MM.1S (cell line): ENCODE data around the gene RAB11FIP5.
"Not testable (repeated sequence)": the region's sequence is repeated elsewhere in the genome, so short reads cannot be mapped to it uniquely, and the experiment has no call there.

Source experiments
- DNase-seq: peaks from one replicate; pipeline ENCODE4 v3.0.0-alpha.2; 2015
- H2AFZ ChIP-seq: fragments of 300-600 bp; sonication (generic); 2 replicates; pipeline ENCODE4 v1.6.0; 2016; ENCODE audit warnings: antibody characterized with exemption, low read length
- H3F3A ChIP-seq: fragments of 300-600 bp; sonication (generic); 2 replicates; pipeline ENCODE4 v1.6.1; 2016; ENCODE audit warnings: mild to moderate bottlenecking, antibody characterized with exemption, low read length, moderate library complexity, mixed read lengths; ENCODE audit not compliant: insufficient read depth
- H3K27ac ChIP-seq: fragments of 300-600 bp; sonication (generic); 2 replicates; pipeline ENCODE4 v1.5.1; 2016; ENCODE audit warnings: mild to moderate bottlenecking, low read length
- H3K27me3 ChIP-seq: fragments of 300-600 bp; sonication (generic); replicated peaks from 2 replicates; pipeline ENCODE4 v1.6.0; 2016; ENCODE audit warnings: low read length; ENCODE audit not compliant: insufficient read depth
- H3K36me3 ChIP-seq: fragments of 300-600 bp; sonication (generic); replicated peaks from 2 replicates; pipeline ENCODE4 v1.6.1; 2016; ENCODE audit warnings: mild to moderate bottlenecking, low read length, mixed read lengths; ENCODE audit not compliant: insufficient read depth
- H3K4me1 ChIP-seq: fragments of 300-600 bp; sonication (generic); 2 replicates; pipeline ENCODE4 v1.6.1; 2016; ENCODE audit warnings: low read length, mixed read lengths
- H3K4me2 ChIP-seq: fragments of 300-600 bp; sonication (generic); 2 replicates; pipeline ENCODE4 v1.6.0; 2016; ENCODE audit warnings: low read depth, low read length
- H3K4me3 ChIP-seq: fragments of 300-600 bp; sonication (generic); 2 replicates; pipeline ENCODE4 v1.5.1; 2016; ENCODE audit warnings: low read length, mixed read lengths
- H3K79me2 ChIP-seq: fragments of 300-600 bp; sonication (generic); 2 replicates; pipeline ENCODE4 v1.6.1; 2016; ENCODE audit warnings: mixed run types, low read length, mixed read lengths
- H3K9ac ChIP-seq: fragments of 300-600 bp; sonication (generic); 2 replicates; pipeline ENCODE4 v1.6.1; 2016; ENCODE audit warnings: low read length, mixed read lengths
- H3K9me2 ChIP-seq: fragments of 300-600 bp; sonication (generic); replicated peaks from 2 replicates; pipeline ENCODE4 v1.6.1; 2016; ENCODE audit warnings: mild to moderate bottlenecking, low read length, mixed read lengths; ENCODE audit not compliant: insufficient read depth
- H3K9me3 ChIP-seq: fragments of 300-600 bp; sonication (generic); replicated peaks from 2 replicates; pipeline ENCODE4 v1.6.1; 2016; ENCODE audit warnings: mild to moderate bottlenecking, low read length, mixed read lengths; ENCODE audit not compliant: insufficient read depth
- H4K20me1 ChIP-seq: fragments of 300-600 bp; sonication (generic); 2 replicates; pipeline ENCODE4 v1.6.1; 2016; ENCODE audit warnings: mild to moderate bottlenecking, low read length, moderate library complexity, mixed read lengths; ENCODE audit not compliant: insufficient read depth
- EZH2 ChIP-seq: fragments of 300-600 bp; sonication (generic); optimal IDR thresholded peaks from 2 replicates; pipeline ENCODE3; 2017; ENCODE audit warnings: low read depth, mild to moderate bottlenecking, antibody characterized with exemption, low read length, mixed read lengths
- EZH2phosphoT487 ChIP-seq: fragments of 300-600 bp; sonication (generic); IDR thresholded peaks from 2 replicates; pipeline ENCODE4 v1.6.1; 2018; ENCODE audit warnings: antibody characterized with exemption, low read length
- TF ChIP-seq, protein P1 (sequence below): fragments of 300-600 bp; sonication (generic); IDR thresholded peaks from 2 replicates; pipeline ENCODE4 v1.5.1; 2016; ENCODE audit warnings: antibody characterized with exemption, low read length, mixed read lengths

Gene RAB11FIP5

DNA sequence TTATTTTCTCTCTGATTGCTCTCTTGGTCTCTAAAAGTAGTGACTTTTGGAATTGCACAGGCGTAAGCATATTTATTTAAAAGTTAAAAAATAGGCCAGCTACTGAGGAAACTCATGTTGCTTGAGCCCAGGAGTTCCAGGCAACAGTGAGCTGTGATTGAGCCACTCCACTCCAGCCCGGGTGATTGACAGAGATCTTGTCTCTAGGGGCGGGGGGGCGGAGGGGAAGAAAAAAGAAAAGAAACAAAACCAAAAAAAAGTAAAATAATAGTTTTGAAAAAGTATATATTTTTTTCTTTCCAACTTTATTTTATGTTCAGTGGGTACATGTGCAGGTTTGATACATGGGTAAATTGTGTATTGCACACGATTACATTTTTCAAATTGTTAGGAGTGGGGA is 18.0 kb upstream of the RAB11FIP5 start:
- Histone ChIP-seq H3K4me3 (no peak overlapping the region), H3K9me3 (no peaks in the 10 kb centered on the region), H3K4me1 (no peaks in the 10 kb centered on the region), H3K27ac (no peak overlapping the region), H3K36me3 (no peaks in the 10 kb centered on the region), H2AFZ (no peak overlapping the region), H3K79me2 (no peaks in the 10 kb centered on the region), H3F3A (no peaks in the 10 kb centered on the region), H3K9me2 (no peaks in the 10 kb centered on the region), H3K4me2 (no peak overlapping the region), H3K27me3 (no peaks in the 10 kb centered on the region), H4K20me1 (no peaks in the 10 kb centered on the region), H3K9ac (no peak overlapping the region)
- no peak for TF ChIP-seq EZH2
- TF ChIP-seq, protein P1, sequence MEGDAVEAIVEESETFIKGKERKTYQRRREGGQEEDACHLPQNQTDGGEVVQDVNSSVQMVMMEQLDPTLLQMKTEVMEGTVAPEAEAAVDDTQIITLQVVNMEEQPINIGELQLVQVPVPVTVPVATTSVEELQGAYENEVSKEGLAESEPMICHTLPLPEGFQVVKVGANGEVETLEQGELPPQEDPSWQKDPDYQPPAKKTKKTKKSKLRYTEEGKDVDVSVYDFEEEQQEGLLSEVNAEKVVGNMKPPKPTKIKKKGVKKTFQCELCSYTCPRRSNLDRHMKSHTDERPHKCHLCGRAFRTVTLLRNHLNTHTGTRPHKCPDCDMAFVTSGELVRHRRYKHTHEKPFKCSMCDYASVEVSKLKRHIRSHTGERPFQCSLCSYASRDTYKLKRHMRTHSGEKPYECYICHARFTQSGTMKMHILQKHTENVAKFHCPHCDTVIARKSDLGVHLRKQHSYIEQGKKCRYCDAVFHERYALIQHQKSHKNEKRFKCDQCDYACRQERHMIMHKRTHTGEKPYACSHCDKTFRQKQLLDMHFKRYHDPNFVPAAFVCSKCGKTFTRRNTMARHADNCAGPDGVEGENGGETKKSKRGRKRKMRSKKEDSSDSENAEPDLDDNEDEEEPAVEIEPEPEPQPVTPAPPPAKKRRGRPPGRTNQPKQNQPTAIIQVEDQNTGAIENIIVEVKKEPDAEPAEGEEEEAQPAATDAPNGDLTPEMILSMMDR = no peak
- TF ChIP-seq EZH2phosphoT487 = no peak
- no peak for DNase-seq

DNA sequence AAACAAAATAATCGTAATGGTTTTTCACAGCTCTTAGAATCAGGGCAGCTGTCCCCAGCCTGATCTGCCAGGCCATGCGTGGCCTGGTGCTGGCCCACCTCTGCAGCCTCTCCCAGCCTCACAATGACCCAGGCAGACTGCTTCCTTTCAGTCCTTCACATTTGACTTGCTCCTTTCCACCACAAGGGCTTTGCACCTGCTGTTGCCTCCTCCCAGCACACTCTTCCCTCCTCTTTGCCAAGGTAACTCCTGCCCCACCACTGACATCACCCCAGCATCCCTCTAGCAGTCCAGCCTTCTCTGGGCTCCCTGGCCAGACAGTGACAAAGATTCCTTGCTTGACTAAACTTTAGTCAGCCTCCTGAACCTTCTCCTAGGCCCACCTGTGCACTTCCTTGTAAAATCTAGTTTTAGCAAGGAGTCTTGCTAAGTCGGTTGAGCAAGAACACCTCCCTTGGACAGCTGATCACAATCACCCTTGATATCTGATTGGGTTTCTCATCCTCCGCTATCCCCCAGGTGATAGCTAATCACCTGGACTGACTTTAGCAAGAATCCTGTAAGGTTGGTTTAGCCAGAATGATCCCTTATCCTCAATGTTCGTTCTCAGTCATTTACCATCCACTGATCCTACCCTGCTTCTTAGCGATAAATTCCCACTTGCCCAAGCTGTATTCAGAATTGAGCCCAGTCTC is 16.2 kb upstream of the RAB11FIP5 start:
- Histone ChIP-seq H2AFZ (no peak overlapping the region), H4K20me1 (no peaks in the 10 kb centered on the region), H3K9me3 (no peaks in the 10 kb centered on the region), H3K9ac (no peak overlapping the region), H3K27me3 (no peaks in the 10 kb centered on the region), H3K36me3 (no peaks in the 10 kb centered on the region), H3K4me3 (no peak overlapping the region), H3K27ac (no peak overlapping the region), H3K4me1 (no peaks in the 10 kb centered on the region), H3K4me2 (no peak overlapping the region), H3K79me2 (no peaks in the 10 kb centered on the region), H3F3A (no peaks in the 10 kb centered on the region), H3K9me2 (no peaks in the 10 kb centered on the region)
- no peak for DNase-seq
- TF ChIP-seq EZH2 = no peak
- no peak for TF ChIP-seq EZH2phosphoT487
- TF ChIP-seq, protein P1 = no peak

DNA sequence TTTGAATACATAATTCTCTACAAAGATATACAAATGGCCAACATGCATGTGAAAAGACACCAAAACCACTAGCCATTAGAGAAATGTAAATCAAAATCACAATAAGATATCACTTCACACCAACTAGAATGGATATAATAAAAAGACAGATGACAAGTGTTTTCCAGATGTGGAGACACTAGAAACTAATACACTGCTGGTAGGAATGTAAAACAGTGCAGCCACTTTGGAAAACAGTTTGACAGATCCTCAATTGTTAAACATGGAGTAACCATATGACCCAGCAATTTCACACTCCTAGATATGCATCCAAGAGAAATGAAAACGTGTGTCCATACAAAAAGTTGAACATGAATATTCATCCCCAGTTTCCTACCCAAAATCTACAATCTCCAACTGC is 9.8 kb upstream of the RAB11FIP5 start:
- no peaks in the 10 kb centered on the region for H3K9me3 ChIP-seq
- H3K4me2 ChIP-seq = no peak overlapping the region
- H3F3A ChIP-seq = no peaks in the 10 kb centered on the region
- H3K27me3 ChIP-seq = no peaks in the 10 kb centered on the region
- no peaks in the 10 kb centered on the region for H3K36me3 ChIP-seq
- H3K4me3 ChIP-seq = no peak overlapping the region
- H3K27ac ChIP-seq = no peak overlapping the region
- no peak overlapping the region for H2AFZ ChIP-seq
- no peak overlapping the region for H3K9ac ChIP-seq
- H3K9me2 ChIP-seq = no peaks in the 10 kb centered on the region
- DNase-seq = no peak
- H3K4me1 ChIP-seq = no peaks in the 10 kb centered on the region
- no peaks in the 10 kb centered on the region for H3K79me2 ChIP-seq
- H4K20me1 ChIP-seq = no peaks in the 10 kb centered on the region
- TF ChIP-seq EZH2phosphoT487 (no peak), EZH2 (no peak)
- TF ChIP-seq, protein P1 = no peak

DNA sequence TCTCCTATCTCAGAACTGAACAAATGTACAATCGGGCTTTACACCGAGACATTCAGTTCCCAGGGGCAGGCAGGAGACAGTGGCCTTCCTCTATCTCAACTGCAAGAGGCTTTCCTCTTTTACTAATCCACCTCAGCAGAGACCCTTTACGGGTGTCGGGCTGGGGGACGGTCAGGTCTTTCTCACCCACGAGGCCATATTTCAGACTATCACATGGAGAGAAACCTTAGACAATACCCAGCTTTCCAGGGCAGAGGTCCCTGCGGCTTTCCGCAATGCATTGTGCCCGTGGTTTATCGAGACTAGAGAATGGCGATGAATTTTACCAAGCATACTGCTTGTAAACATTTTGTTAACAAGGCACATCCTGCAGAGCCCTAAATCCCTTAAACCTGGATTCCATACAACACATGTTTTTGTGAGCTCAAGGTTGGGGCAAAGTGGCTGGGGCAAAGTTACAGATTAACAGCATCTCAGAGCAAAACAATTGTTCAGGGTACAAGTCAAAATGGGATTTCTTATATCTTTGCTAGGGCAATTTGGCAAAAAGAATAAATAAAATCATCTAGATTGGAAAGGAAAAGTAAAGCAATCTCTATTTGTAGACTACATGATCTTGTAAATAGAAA is 7.0 kb upstream of the RAB11FIP5 start:
- not testable (repeated sequence) for H3K79me2 ChIP-seq, H3F3A ChIP-seq, H2AFZ ChIP-seq, H3K9ac ChIP-seq, H3K36me3 ChIP-seq, H3K27me3 ChIP-seq, H3K9me2 ChIP-seq, H3K27ac ChIP-seq, H3K9me3 ChIP-seq, H3K4me3 ChIP-seq, DNase-seq, H3K4me1 ChIP-seq, H4K20me1 ChIP-seq, H3K4me2 ChIP-seq
